Measurements from ENCODE around the gene PCCB. TPM values are rescaled to one million over a fixed set of nuclear protein-coding genes. Genes with fewer than 3 reads are reported as not detected.

PCCB gene
- total and polyA plus RNA-seq, 2 of the 8 experiments (the other 6 are each of a cell fraction or from before 2014, with no cell fraction given) = 56.7 to 84.4 TPM

DNA sequence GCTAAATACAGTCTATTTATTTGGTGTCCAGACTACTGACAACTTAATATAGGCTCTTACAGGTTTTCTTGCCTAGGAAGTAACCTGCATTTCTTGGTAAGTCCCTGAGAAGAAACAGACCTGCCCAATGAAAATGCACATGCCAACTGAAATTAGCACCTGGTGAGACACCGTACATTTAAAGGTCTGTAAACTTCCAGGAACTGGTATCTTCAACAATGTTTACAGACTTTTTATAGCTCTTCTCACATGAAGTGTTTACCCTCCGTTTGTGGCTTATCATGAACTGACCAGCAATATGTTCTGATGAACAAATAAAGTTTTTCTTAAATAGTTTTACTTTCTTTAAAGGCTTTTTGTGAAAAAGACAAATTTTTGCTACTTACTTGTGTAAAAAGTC lies 93.3 kb downstream of the PCCB start (continued):
- no peak for TF ChIP-seq ATF2 (IDR thresholded peaks at IDR 0.05; ENCODE audit: low read length)
- TF ChIP-seq FOSL1 (IDR thresholded peaks at IDR 0.05; ENCODE audit: insufficient read depth, low read depth, low read length) = no peak
- no peak for TF ChIP-seq SUZ12 (IDR thresholded peaks at IDR 0.05; ENCODE audit: low read length)
- TF ChIP-seq, protein P1, sequence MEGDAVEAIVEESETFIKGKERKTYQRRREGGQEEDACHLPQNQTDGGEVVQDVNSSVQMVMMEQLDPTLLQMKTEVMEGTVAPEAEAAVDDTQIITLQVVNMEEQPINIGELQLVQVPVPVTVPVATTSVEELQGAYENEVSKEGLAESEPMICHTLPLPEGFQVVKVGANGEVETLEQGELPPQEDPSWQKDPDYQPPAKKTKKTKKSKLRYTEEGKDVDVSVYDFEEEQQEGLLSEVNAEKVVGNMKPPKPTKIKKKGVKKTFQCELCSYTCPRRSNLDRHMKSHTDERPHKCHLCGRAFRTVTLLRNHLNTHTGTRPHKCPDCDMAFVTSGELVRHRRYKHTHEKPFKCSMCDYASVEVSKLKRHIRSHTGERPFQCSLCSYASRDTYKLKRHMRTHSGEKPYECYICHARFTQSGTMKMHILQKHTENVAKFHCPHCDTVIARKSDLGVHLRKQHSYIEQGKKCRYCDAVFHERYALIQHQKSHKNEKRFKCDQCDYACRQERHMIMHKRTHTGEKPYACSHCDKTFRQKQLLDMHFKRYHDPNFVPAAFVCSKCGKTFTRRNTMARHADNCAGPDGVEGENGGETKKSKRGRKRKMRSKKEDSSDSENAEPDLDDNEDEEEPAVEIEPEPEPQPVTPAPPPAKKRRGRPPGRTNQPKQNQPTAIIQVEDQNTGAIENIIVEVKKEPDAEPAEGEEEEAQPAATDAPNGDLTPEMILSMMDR (IDR thresholded peaks at IDR 0.05; ENCODE audit: control extremely low read depth in 1 of 3, insufficient read depth in 1 of 3, low read depth in 1 of 3, low read length in 3 of 3) = no peak
- TF ChIP-seq PHF8 (conservative IDR thresholded peaks at IDR 0.05; ENCODE audit: low read depth, low read length) = no peak
- TF ChIP-seq, protein P2, sequence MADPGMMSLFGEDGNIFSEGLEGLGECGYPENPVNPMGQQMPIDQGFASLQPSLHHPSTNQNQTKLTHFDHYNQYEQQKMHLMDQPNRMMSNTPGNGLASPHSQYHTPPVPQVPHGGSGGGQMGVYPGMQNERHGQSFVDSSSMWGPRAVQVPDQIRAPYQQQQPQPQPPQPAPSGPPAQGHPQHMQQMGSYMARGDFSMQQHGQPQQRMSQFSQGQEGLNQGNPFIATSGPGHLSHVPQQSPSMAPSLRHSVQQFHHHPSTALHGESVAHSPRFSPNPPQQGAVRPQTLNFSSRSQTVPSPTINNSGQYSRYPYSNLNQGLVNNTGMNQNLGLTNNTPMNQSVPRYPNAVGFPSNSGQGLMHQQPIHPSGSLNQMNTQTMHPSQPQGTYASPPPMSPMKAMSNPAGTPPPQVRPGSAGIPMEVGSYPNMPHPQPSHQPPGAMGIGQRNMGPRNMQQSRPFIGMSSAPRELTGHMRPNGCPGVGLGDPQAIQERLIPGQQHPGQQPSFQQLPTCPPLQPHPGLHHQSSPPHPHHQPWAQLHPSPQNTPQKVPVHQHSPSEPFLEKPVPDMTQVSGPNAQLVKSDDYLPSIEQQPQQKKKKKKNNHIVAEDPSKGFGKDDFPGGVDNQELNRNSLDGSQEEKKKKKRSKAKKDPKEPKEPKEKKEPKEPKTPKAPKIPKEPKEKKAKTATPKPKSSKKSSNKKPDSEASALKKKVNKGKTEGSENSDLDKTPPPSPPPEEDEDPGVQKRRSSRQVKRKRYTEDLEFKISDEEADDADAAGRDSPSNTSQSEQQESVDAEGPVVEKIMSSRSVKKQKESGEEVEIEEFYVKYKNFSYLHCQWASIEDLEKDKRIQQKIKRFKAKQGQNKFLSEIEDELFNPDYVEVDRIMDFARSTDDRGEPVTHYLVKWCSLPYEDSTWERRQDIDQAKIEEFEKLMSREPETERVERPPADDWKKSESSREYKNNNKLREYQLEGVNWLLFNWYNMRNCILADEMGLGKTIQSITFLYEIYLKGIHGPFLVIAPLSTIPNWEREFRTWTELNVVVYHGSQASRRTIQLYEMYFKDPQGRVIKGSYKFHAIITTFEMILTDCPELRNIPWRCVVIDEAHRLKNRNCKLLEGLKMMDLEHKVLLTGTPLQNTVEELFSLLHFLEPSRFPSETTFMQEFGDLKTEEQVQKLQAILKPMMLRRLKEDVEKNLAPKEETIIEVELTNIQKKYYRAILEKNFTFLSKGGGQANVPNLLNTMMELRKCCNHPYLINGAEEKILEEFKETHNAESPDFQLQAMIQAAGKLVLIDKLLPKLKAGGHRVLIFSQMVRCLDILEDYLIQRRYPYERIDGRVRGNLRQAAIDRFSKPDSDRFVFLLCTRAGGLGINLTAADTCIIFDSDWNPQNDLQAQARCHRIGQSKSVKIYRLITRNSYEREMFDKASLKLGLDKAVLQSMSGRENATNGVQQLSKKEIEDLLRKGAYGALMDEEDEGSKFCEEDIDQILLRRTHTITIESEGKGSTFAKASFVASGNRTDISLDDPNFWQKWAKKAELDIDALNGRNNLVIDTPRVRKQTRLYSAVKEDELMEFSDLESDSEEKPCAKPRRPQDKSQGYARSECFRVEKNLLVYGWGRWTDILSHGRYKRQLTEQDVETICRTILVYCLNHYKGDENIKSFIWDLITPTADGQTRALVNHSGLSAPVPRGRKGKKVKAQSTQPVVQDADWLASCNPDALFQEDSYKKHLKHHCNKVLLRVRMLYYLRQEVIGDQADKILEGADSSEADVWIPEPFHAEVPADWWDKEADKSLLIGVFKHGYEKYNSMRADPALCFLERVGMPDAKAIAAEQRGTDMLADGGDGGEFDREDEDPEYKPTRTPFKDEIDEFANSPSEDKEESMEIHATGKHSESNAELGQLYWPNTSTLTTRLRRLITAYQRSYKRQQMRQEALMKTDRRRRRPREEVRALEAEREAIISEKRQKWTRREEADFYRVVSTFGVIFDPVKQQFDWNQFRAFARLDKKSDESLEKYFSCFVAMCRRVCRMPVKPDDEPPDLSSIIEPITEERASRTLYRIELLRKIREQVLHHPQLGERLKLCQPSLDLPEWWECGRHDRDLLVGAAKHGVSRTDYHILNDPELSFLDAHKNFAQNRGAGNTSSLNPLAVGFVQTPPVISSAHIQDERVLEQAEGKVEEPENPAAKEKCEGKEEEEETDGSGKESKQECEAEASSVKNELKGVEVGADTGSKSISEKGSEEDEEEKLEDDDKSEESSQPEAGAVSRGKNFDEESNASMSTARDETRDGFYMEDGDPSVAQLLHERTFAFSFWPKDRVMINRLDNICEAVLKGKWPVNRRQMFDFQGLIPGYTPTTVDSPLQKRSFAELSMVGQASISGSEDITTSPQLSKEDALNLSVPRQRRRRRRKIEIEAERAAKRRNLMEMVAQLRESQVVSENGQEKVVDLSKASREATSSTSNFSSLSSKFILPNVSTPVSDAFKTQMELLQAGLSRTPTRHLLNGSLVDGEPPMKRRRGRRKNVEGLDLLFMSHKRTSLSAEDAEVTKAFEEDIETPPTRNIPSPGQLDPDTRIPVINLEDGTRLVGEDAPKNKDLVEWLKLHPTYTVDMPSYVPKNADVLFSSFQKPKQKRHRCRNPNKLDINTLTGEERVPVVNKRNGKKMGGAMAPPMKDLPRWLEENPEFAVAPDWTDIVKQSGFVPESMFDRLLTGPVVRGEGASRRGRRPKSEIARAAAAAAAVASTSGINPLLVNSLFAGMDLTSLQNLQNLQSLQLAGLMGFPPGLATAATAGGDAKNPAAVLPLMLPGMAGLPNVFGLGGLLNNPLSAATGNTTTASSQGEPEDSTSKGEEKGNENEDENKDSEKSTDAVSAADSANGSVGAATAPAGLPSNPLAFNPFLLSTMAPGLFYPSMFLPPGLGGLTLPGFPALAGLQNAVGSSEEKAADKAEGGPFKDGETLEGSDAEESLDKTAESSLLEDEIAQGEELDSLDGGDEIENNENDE (IDR thresholded peaks at IDR 0.05; ENCODE audit: insufficient replicate concordance, low read length) = no peak
- TF ChIP-seq BCL11A (IDR thresholded peaks at IDR 0.05; ENCODE audit: low read depth in 2 of 2, low read length in 2 of 2) = no peak
